NCI-H446 (cell line): ENCODE measurements around the gene EPHB2.
A peak's percentile ranks its signal among the peaks of the same experiment; 100 is the strongest.

Experiments used
- DNase-seq, 2 experiments: peaks; one replicate each; lab custom pipeline; 2025; lab: John Stamatoyannopoulos, UW

Gene EPHB2

GRCh38 chr1:22751124-22751531, 40.5 kb downstream of the EPHB2 start:
- DNase-seq: no peak

- no peak for DNase-seq
Observed at GRCh38 chr1:22752339-22752738, 41.7 kb downstream of the EPHB2 start.

- DNase-seq: no peak
Observed at GRCh38 chr1:22753481-22753971, 42.9 kb downstream of the EPHB2 start.

GRCh38 chr1:22754106-22754768, 43.6 kb downstream of the EPHB2 start:
- no peak for DNase-seq

GRCh38 chr1:22754824-22755223, 44.2 kb downstream of the EPHB2 start:
- DNase-seq: no peak

- no peak for DNase-seq
Observed at GRCh38 chr1:22755641-22756040, 45.0 kb downstream of the EPHB2 start.

- no peak for DNase-seq
Observed at GRCh38 chr1:22756125-22756735, 45.6 kb downstream of the EPHB2 start.

- DNase-seq: no peak
Observed at GRCh38 chr1:22760455-22760854, 49.8 kb downstream of the EPHB2 start.

GRCh38 chr1:22761101-22761500, 50.5 kb downstream of the EPHB2 start:
- DNase-seq: no peak

- peak in 1 of 2 experiments; percentile 66 for DNase-seq
Observed at GRCh38 chr1:22761821-22762220, 51.2 kb downstream of the EPHB2 start.

- no peak for DNase-seq
Observed at GRCh38 chr1:22763487-22764200, 53.0 kb downstream of the EPHB2 start.

GRCh38 chr1:22767852-22768251, 57.2 kb downstream of the EPHB2 start:
- DNase-seq: no peak

GRCh38 chr1:22769932-22770331, 59.3 kb downstream of the EPHB2 start:
- DNase-seq: no peak

- no peak for DNase-seq
Observed at GRCh38 chr1:22772014-22772413, 61.4 kb downstream of the EPHB2 start.

- DNase-seq: peak; percentile 64 to 87
Observed at GRCh38 chr1:22773981-22774832, 63.6 kb downstream of the EPHB2 start.

GRCh38 chr1:22774833-22775182, 64.2 kb downstream of the EPHB2 start:
- no peak for DNase-seq

- no peak for DNase-seq
Observed at GRCh38 chr1:22775478-22775877, 64.8 kb downstream of the EPHB2 start.

GRCh38 chr1:22776035-22776613, 65.5 kb downstream of the EPHB2 start:
- DNase-seq: no peak

GRCh38 chr1:22777388-22778057, 66.9 kb downstream of the EPHB2 start:
- DNase-seq: peak in 1 of 2 experiments; percentile 14

GRCh38 chr1:22778408-22778807, 67.8 kb downstream of the EPHB2 start:
- no peak for DNase-seq

GRCh38 chr1:22778862-22779520, 68.4 kb downstream of the EPHB2 start:
- DNase-seq: peak in 1 of 2 experiments; percentile 76
